Activated T-cell treated with anti-CD3 and anti-CD28 coated beads, Interleukin-2, amount 50 U/mL, for 4 hours (primary cell): ENCODE measurements around the gene ABCC1. TPM values are rescaled to one million over a fixed set of nuclear protein-coding genes. Genes with fewer than 3 reads are reported as not detected.
"Not testable (repeated sequence)": the region's sequence is repeated elsewhere in the genome, so short reads cannot be mapped to it uniquely, and the experiment has no call there.

Experiments used
- ATAC-seq, 2 donors: fragments of 200-7000 bp; cut with Tn5 transposase; one replicate each; pipeline ENCODE4 v1.10.0; 2021
- DNase-seq: peaks from one replicate; pipeline ENCODE4 v3.0.0-alpha.2; 2020
- H3K27me3 Mint-ChIP-seq: one replicate; pipeline ENCODE4 v1.8.0; 2021; ENCODE audit warnings: low read depth, mixed read lengths
- H3K36me3 Mint-ChIP-seq: one replicate; pipeline ENCODE4 v1.8.0; 2022; ENCODE audit warnings: mixed read lengths; ENCODE audit not compliant: insufficient read depth
- H3K4me1 Mint-ChIP-seq: one replicate; pipeline ENCODE4 v1.8.0; 2021; ENCODE audit warnings: low read depth, mixed read lengths
- H3K4me3 Mint-ChIP-seq: one replicate; pipeline ENCODE4 v1.8.0; 2021; ENCODE audit warnings: mild to moderate bottlenecking, moderate library complexity, mixed read lengths
- H3K9me3 Mint-ChIP-seq: one replicate; pipeline ENCODE4 v1.8.0; 2021; ENCODE audit warnings: mixed read lengths
- total RNA-seq, 3 donors: library from RNA; stranded (reverse); gene quantifications; one replicate each; pipeline ENCODE4 v1.2.1, GENCODE V29; 2021

ABCC1 gene
- total RNA-seq, 3 donors from 2014 or later = 53.3 to 59.5 (median 54.3) TPM

DNA sequence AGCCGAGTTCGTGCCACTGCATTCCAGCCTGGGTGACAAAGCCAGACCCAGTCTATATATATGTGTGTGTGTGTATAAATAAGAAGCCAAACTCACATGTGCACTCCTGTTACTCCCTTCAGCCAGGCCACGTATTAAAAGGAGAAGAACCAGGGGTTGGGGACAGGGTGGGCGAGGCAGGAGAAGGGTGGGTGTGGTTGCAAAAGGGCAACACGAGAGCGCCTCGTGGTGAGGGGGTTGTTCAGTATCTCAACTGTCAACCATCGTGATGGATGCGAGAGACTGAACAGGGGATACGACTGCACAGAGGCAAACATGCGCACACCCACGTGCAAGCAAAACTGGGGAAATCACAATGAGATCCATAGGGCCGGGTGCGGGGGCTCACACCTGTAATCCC is 219.0 kb downstream of the ABCC1 start:
- Mint-ChIP-seq H3K4me1 (no peaks in the 10 kb centered on the region), H3K27me3 (no peaks in the 10 kb centered on the region), H3K36me3 (no peaks in the 10 kb centered on the region), H3K4me3 (no peak overlapping the region), H3K9me3 (no peaks in the 10 kb centered on the region)
- DNase-seq (no peak), ATAC-seq (no peak)

DNA sequence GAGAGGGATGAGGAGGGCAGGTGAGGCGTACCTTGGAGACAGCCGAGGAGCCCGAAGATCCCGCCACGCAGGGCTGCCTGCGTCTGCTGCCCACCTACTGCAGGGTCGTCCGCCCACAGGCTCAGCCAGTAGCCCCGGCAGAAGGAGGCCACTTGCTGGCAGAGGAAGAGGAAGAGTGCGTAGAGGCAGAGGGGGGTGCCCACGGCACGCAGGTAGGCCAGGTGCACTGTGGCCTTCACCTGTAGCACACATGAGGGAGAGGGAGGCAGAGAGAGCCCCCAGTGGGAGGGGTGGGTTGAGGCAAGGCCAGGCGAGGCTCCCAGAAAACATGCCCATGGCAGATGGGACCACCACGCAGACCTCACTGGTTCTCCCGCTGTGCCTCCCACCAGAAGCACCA is 220.2 kb downstream of the ABCC1 start:
- H3K4me1 Mint-ChIP-seq = no peaks in the 10 kb centered on the region
- DNase-seq = no peak
- no peak overlapping the region for H3K4me3 Mint-ChIP-seq
- H3K27me3 Mint-ChIP-seq = no peaks in the 10 kb centered on the region
- H3K9me3 Mint-ChIP-seq = no peaks in the 10 kb centered on the region
- no peak for ATAC-seq
- no peaks in the 10 kb centered on the region for H3K36me3 Mint-ChIP-seq

- ATAC-seq (no peak), DNase-seq (no peak)
- peaks cover 5% of the 10 kb centered on the region for H3K9me3 Mint-ChIP-seq
- H3K36me3 Mint-ChIP-seq = no peaks in the 10 kb centered on the region
- H3K4me3 Mint-ChIP-seq = no peak overlapping the region
- H3K27me3 Mint-ChIP-seq = no peaks in the 10 kb centered on the region
- H3K4me1 Mint-ChIP-seq = no peaks in the 10 kb centered on the region
Measured at GRCh38 chr16:16171332-16171919, 222.0 kb downstream of the ABCC1 start.

DNA sequence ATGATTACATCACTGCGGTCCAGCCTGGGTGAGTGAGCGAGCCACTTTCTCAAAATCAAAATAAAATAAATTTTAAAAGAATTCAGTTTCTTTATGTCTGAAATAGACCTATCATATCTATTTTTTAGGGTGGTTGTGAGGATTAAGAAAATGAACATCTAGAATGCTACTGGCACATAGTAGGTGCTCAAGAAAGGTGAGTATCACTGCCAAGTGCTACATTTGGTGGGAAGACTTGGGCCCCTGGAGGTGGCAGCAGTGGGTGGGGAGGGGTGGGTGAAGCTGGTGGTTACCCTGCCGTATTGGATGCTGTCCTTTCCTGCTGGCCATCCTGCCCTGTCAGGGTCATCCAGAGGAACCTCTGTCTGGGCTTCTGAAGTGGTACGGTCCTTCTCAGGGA is 223.6 kb downstream of the ABCC1 start:
- ATAC-seq (no peak), DNase-seq (no peak)
- H3K36me3 Mint-ChIP-seq = no peaks in the 10 kb centered on the region
- peaks cover 6% of the 10 kb centered on the region for H3K9me3 Mint-ChIP-seq
- H3K4me3 Mint-ChIP-seq = no peak overlapping the region
- H3K4me1 Mint-ChIP-seq = no peaks in the 10 kb centered on the region
- H3K27me3 Mint-ChIP-seq = no peaks in the 10 kb centered on the region

DNA sequence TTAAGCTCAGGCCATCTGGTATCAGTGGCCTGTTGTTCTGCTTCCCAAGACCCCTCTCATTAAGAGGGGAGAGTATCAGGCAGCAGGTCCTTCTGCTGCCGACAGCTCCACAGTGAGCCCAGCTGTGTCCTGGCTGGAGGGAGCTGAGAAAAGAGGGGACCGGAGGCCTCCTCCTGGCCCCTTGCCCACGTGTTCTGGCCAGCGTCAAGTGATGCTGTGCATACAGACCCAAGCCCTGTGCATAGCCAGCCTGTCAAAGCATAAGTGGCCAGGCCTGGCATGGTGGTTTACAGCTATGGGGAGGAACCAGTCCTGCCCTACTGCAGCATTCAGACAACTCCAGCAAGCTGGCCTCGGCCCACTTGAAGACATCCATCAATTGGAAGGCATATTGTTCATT is 225.9 kb downstream of the ABCC1 start:
- no peak overlapping the region for H3K4me3 Mint-ChIP-seq
- no peaks in the 10 kb centered on the region for H3K27me3 Mint-ChIP-seq
- no peak for DNase-seq
- H3K4me1 Mint-ChIP-seq = no peaks in the 10 kb centered on the region
- peaks cover 6% of the 10 kb centered on the region for H3K9me3 Mint-ChIP-seq
- H3K36me3 Mint-ChIP-seq = no peaks in the 10 kb centered on the region
- ATAC-seq = no peak

GRCh38 chr16:16176328-16176727 is 226.9 kb downstream of the ABCC1 start:
- H3K36me3 Mint-ChIP-seq = no peaks in the 10 kb centered on the region
- H3K4me3 Mint-ChIP-seq = no peak overlapping the region
- H3K9me3 Mint-ChIP-seq = peaks cover 6% of the 10 kb centered on the region
- no peaks in the 10 kb centered on the region for H3K27me3 Mint-ChIP-seq
- ATAC-seq (no peak), DNase-seq (no peak)
- no peaks in the 10 kb centered on the region for H3K4me1 Mint-ChIP-seq

DNA sequence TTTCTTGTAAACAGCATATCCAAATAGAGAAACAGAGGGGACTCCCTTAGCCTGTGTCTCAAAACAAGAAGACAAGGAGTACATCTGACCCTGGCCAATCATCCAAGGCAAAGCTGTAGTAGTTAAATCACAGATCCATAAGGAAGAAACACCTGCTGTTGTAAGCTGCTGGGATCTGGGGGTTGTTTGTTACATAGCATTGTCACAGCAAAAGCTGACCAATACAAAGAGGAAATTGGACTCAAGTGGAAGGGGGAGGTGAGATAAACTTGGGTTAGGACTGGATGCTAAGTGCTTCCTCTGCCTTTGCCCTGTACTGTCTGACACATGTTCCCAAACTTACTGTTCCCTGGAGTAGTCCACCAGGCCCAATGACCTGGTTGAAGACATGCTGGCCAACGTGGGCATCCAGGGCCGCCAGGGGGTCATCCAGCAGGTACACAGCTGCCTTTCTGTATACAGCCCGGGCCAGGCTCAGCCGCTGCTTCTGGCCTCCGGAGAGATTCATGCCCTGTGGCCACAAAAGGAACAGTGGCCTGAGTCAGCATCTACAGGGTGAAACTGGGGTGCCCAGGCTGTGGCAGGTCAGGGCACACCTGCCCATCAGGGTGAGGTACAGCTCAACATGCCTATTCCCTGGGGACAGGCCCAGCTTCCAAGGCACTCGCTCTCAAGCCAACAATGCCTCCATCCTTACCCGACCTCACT is 229.2 kb downstream of the ABCC1 start:
- DNase-seq = no peak
- Mint-ChIP-seq H3K36me3 (no peaks in the 10 kb centered on the region), H3K4me3 (no peak overlapping the region), H3K9me3 (peaks cover 6% of the 10 kb centered on the region), H3K27me3 (no peaks in the 10 kb centered on the region), H3K4me1 (no peaks in the 10 kb centered on the region)
- no peak for ATAC-seq

GRCh38 chr16:16181748-16182147 is 232.3 kb downstream of the ABCC1 start:
- not testable (repeated sequence) for H3K36me3 Mint-ChIP-seq, DNase-seq, H3K4me1 Mint-ChIP-seq, H3K9me3 Mint-ChIP-seq, H3K27me3 Mint-ChIP-seq, ATAC-seq, H3K4me3 Mint-ChIP-seq

DNA sequence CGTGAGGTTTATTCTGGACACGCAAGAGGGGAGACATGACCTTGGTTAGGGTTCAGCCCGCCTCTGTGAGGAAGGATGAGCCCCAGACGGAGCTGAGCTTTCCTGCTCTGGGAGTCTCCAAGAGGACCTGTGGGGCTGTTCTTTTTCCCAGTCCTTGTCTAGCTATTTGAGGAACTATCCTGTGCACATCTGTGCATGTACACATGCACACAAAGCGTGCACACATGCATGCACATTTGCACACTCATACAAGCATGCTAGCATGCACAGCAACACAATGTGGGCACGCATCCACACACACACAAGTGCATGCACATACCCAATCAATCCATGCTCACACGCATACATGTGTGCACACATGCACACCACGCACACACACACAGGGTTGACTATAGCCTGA is 233.5 kb downstream of the ABCC1 start:
- H3K4me1 Mint-ChIP-seq = no peaks in the 10 kb centered on the region
- H3K9me3 Mint-ChIP-seq = no peaks in the 10 kb centered on the region
- H3K27me3 Mint-ChIP-seq = peaks cover 1% of the 10 kb centered on the region
- DNase-seq (no peak), ATAC-seq (no peak)
- H3K4me3 Mint-ChIP-seq = no peak overlapping the region
- H3K36me3 Mint-ChIP-seq = no peaks in the 10 kb centered on the region

DNA sequence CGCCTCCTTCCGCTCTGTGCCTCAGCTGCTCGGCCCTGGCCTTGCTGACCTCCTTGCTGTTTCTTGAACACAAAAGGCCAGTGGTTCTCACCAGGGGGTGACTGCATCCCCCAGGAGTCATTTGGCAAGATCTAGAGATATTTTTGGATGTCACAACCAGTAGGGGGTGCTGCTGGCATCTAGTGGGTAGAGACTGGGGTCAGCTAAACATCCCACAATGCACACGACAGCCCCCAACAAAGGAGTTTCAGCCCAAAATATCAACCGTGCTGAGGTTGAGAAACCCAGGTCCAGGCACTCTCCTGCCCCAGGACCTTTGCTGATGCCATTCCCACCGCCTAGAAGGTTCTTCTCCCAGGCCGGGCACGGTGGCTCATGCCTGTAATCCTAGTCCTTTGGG is 234.1 kb downstream of the ABCC1 start:
- no peaks in the 10 kb centered on the region for H3K36me3 Mint-ChIP-seq
- H3K4me1 Mint-ChIP-seq = no peaks in the 10 kb centered on the region
- ATAC-seq = no peak
- DNase-seq = no peak
- H3K4me3 Mint-ChIP-seq = no peak overlapping the region
- peaks cover 1% of the 10 kb centered on the region for H3K27me3 Mint-ChIP-seq
- H3K9me3 Mint-ChIP-seq = no peaks in the 10 kb centered on the region

GRCh38 chr16:16184594-16184993 is 235.2 kb downstream of the ABCC1 start:
- ATAC-seq = no peak
- no peaks in the 10 kb centered on the region for H3K36me3 Mint-ChIP-seq
- no peak overlapping the region for H3K4me3 Mint-ChIP-seq
- no peaks in the 10 kb centered on the region for H3K9me3 Mint-ChIP-seq
- no peaks in the 10 kb centered on the region for H3K4me1 Mint-ChIP-seq
- peaks cover 1% of the 10 kb centered on the region for H3K27me3 Mint-ChIP-seq
- DNase-seq = no peak

- H3K4me1 Mint-ChIP-seq = no peaks in the 10 kb centered on the region
- no peak overlapping the region for H3K4me3 Mint-ChIP-seq
- no peak for ATAC-seq
- DNase-seq = no peak
- H3K27me3 Mint-ChIP-seq = peaks cover 1% of the 10 kb centered on the region
- no peaks in the 10 kb centered on the region for H3K36me3 Mint-ChIP-seq
- H3K9me3 Mint-ChIP-seq = no peaks in the 10 kb centered on the region
Measured at GRCh38 chr16:16185095-16185494, 235.7 kb downstream of the ABCC1 start.

DNA sequence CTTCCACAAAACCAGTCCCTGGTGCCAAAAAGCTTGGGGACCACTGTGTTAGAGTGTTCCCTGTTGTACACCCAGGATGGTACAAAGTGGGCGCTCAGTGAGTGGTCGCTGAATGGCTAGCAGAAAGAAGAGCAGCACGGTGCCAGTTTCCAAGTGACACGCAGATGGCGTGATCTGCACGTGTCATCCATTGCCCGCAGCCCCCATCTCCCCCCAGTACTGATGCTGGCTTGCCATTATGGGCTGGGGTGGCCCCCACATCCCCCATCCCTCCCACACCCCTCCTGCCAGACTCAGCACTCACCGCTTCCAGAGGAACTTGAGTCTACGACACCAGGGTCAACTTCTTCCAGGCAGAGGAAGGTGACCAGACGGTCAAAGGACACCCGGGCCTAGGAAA is 237.4 kb downstream of the ABCC1 start:
- no peaks in the 10 kb centered on the region for H3K36me3 Mint-ChIP-seq
- ATAC-seq = no peak
- peaks cover 1% of the 10 kb centered on the region for H3K27me3 Mint-ChIP-seq
- DNase-seq = no peak
- no peaks in the 10 kb centered on the region for H3K4me1 Mint-ChIP-seq
- no peaks in the 10 kb centered on the region for H3K9me3 Mint-ChIP-seq
- H3K4me3 Mint-ChIP-seq = no peak overlapping the region

GRCh38 chr16:16188827-16189226 is 239.4 kb downstream of the ABCC1 start:
- ATAC-seq = no peak
- no peak overlapping the region for H3K4me3 Mint-ChIP-seq
- no peaks in the 10 kb centered on the region for H3K36me3 Mint-ChIP-seq
- no peaks in the 10 kb centered on the region for H3K9me3 Mint-ChIP-seq
- no peaks in the 10 kb centered on the region for H3K4me1 Mint-ChIP-seq
- H3K27me3 Mint-ChIP-seq = peaks cover 4% of the 10 kb centered on the region
- no peak for DNase-seq

- DNase-seq (no peak), ATAC-seq (no peak)
- H3K9me3 Mint-ChIP-seq = no peaks in the 10 kb centered on the region
- H3K36me3 Mint-ChIP-seq = no peaks in the 10 kb centered on the region
- H3K4me3 Mint-ChIP-seq = no peak overlapping the region
- H3K4me1 Mint-ChIP-seq = no peaks in the 10 kb centered on the region
- H3K27me3 Mint-ChIP-seq = peaks cover 3% of the 10 kb centered on the region
Measured at GRCh38 chr16:16189842-16190241, 240.4 kb downstream of the ABCC1 start.
